B cell (primary cell): ENCODE measurements around the gene KRTAP5-1.

Source experiments
- EZH2 ChIP-seq: IDR thresholded peaks from 2 replicates; pipeline ENCODE4 v1.6.1; 2012; ENCODE audit warnings: borderline replicate concordance, low read depth, mild to moderate bottlenecking, moderate library complexity, low read length; ENCODE audit not compliant: insufficient read depth, poor library complexity, severe bottlenecking
- TF ChIP-seq, protein P1 (sequence below): fragments of 200-600 bp; IDR thresholded peaks from one replicate; pipeline ENCODE4 v1.8.0; 2022; ENCODE audit warnings: antibody characterized with exemption, mild to moderate bottlenecking

DNA sequence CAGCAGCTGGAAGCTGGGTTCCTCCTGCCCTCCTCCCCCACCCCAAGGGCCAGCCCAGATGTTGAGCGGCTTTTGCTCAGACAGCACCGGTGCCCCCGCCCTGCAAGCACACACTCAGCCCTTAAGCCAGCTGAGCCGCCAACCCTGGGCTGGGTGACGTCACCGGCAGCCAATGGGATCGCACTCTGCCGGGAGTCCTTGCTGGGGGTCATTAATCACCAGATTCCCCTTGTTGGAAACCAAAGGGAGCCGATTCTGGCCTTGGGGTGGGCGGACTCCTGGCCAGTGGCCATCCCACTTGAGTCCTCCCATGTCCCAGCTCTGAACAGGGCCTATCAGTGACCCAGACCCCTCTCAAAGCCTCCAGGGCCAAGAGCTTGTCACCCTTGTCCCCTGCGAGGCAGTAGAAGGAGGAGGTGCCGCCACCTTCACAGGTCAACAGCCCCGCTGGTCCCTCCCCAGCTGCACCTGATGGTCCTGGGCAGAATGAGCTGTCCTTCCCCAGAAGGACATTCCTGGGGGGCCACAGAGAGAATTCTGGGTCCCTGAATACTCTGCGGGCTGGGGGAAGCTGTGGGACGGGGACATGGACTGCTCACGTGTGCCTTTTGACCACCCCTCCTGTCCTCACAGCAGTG is 20.4 kb downstream of the KRTAP5-1 start:
- TF ChIP-seq, protein P1, sequence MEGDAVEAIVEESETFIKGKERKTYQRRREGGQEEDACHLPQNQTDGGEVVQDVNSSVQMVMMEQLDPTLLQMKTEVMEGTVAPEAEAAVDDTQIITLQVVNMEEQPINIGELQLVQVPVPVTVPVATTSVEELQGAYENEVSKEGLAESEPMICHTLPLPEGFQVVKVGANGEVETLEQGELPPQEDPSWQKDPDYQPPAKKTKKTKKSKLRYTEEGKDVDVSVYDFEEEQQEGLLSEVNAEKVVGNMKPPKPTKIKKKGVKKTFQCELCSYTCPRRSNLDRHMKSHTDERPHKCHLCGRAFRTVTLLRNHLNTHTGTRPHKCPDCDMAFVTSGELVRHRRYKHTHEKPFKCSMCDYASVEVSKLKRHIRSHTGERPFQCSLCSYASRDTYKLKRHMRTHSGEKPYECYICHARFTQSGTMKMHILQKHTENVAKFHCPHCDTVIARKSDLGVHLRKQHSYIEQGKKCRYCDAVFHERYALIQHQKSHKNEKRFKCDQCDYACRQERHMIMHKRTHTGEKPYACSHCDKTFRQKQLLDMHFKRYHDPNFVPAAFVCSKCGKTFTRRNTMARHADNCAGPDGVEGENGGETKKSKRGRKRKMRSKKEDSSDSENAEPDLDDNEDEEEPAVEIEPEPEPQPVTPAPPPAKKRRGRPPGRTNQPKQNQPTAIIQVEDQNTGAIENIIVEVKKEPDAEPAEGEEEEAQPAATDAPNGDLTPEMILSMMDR = no peak
- TF ChIP-seq EZH2 = no peak
